T-helper 9 cell (primary cell): ENCODE data around the gene FAHD2A.
"Not testable (repeated sequence)": the region's sequence is repeated elsewhere in the genome, so short reads cannot be mapped to it uniquely, and the experiment has no call there.

Source experiments
- DNase-seq: peaks from one replicate; pipeline ENCODE4 v3.0.0-alpha.2; 2020

Gene FAHD2A

DNA sequence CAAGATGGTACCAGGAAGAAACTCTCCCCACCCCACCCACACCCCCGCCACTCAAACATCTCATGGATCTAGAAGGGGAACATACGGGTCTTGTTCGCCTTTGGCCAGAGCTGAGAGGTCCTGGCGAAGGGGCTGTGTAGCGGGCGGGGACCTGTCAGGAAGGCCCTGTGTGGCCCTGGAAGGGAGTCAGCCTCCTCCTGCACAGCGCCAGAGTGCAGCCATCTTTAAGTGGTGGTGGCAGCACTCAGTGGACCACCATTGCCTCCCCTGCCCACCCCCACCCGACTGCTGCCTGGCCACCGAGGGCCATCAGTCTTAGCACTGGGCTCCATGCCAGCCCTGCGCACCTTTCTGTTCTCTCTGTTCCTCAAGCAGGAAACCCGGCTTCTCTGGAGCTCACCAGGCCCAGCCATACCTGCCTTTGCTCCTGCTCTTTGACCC, 11.6 kb upstream of the FAHD2A start:
- no peak for DNase-seq

GRCh38 chr2:95391641-95392310, 10.7 kb upstream of the FAHD2A start:
- DNase-seq = no peak

DNA sequence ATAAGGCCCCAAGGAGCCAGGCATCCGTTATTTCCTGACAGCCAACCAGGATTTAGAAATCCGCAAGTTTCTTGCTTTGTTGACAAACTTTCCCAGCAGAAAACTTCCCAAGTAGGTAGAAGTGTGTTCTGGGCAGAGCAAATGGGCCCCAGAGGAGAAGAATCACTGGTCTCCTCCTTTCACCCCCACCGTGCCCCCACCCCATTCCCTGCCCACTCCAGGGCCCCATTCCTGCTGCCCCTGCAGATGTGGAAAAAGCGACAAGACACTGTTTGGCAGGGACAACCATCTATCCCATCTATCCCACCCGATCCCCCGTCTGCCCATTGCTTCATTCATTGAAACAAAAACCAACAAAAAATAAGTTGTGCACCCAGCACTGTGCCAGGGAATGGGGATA, 10.2 kb upstream of the FAHD2A start:
- DNase-seq = no peak

DNA sequence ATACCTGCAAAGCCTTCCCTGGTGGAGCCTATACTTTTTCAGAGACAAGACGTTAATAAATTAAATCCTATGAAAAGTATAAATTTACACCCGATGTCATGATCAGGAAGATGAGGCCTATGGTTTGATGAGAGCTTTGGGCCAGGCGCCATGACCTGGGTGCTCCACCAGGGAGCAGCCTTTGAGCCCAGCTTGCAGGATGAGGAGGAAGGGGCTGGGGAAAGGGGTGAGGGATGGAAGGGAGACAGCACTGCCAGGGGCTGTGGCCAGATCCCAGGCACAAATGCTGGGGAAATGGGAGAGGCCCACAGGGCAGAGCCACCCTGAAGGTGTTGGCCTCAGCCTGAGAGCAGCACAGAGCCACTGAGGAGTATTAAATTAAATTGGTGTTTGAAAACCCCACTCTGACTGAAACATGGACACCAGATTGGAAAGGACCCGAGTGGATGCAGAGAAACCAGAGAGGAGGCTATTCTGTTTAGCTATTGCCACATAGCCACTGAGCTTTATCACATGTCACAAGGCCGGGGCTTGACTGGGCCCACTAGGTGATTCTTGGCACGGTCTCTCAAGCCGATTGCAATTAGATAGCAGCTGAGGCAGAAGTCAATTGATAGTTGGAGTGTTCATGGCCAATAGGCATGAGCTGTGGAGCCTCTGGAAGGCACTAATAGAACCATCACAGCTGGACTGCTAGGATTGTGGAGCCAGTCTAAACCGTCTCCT, 9.6 kb upstream of the FAHD2A start:
- no peak for DNase-seq

DNA sequence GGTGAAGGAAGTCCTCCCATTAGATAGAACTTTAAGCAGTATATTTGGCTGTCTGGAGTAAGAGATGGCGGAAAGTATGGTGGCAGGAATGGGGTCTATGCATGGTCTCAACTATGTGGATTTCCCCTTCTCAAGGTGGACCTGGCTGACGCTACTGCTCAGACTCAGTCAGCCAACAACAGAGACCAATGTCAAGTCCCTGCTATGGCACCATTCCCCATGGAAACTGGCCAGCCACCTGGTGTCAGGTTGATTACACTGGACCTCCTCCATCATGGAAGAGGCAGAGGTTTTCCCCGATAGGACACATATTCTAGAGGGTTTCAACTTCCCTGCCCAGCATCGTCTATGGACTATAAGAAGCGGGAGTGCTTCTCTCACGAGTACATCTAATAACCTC, 8.6 kb upstream of the FAHD2A start:
- no peak for DNase-seq

DNA sequence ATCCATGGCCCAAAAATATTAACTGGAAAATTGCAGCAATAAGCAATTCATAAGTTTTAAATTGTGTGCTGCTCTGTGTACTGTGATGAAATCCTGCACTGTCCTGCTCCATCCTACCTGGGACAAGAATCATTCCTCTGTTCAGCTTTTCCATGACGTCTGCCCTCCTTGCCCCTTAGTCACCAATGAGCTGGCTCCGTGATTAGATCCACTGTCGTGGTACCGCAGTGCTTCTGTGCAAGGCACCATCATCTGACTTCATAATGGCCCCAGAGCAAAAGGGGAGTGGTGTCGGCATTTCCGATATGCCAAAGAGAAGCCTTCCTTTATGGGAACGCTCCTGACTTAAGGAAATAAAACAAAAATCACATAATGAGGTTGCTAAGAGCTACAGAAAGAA, 3.4 kb upstream of the FAHD2A start:
- no peak for DNase-seq

DNA sequence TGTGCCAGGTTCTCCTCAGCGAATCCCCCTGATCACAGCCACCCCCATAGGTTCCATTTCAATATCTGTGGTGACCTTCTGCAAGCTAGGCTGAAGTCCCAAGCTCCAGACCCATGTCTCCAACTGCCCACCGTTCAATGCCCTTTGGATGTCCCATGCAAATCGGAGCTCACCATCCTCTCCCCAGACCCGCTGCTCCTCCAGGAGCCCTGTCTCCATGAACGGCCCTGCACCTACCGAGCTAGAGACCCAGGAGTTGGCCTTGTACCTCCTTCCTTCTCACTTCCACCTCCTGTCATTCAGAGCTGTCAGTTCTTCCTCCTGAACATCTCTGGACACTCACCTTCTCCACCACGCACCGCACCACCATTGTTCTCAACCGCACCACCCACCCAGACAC, 1.0 kb upstream of the FAHD2A start:
- DNase-seq = no peak

DNA sequence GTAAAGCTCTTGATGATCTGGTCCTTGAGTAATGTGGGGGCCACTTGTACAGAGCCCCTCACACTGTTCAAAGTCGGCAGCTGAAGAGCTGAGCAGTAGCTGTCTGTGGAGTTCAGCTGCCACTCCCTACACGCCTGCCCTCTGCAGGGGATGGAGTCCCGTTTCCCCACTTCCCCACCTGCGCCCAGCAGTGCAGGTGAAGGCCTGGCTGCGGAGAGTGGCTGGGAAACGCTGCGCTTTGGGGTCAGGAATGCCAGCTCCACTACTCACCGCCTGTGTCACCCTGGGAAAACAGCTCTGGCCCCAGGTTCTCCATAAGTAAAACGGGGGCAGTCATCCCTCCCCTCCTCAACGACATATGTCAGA, 521 bp upstream of the FAHD2A start:
- not testable (repeated sequence) for DNase-seq

- not testable (repeated sequence) for DNase-seq
Observed at GRCh38 chr2:95403204-95403721, 755 bp downstream of the FAHD2A start.

- DNase-seq = not testable (repeated sequence)
Observed at GRCh38 chr2:95403824-95404223, 1.3 kb downstream of the FAHD2A start.

DNA sequence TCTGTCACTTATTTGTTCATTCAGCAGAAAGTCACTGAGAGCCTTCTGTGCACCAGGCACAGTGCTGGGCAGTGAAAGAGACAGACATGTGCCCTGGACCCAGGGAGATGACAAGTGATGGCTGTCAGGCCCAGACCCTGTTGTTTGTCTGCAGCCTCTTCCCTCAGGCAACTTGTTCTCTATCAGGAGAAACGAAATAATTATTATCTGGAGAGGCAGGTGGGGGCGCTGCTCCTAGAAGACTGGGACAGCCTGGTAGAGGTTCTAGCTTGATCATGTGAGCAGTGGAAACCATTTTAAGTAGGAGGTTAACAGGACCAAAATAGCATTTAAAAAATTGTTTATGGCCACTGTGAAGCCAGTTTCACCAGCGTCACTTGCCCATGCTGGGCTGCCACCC, 2.2 kb downstream of the FAHD2A start:
- DNase-seq = not testable (repeated sequence)

GRCh38 chr2:95411239-95411638, 8.7 kb downstream of the FAHD2A start:
- not testable (repeated sequence) for DNase-seq

- DNase-seq = peak; percentile 37
Observed at GRCh38 chr2:95414015-95414594, 11.6 kb downstream of the FAHD2A start.

DNA sequence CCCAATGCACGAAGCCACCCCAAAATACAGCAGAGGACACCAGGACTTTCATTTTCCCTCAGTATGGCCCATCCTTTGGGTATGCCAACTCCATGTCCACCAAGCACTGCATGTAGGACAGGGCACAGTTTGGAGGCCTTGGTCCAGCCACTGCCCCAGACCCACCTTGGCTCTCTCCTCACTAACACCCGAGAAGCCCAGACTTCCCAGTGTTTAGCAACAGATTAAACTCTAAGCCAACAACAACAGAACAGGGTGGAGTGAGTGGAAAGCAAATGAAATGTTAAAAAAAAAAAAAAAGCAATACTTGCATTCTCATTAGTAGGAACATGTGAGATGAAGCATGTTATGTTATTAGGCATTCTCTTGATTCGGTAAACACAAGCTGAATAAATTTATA, 12.6 kb downstream of the FAHD2A start:
- DNase-seq = not testable (repeated sequence)

DNA sequence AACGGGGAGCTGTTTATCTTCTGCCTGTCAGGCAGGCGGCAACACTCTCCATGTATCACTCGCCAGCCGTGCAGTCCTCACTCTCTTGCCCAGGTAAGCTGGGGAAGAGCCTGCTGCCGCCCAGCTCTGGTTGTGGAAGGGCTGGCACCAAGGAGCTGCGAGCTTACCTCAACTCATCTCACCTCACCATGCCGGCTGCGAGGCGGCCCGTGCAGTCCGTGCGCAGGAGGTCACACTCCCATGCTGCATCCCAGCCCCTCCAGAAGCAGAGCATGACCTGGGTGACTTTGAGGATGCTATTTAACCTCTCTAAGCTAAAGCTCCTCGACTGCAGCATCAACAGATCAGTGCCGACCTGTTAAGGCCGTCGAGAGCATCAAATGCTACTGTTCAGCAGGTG, 13.1 kb downstream of the FAHD2A start:
- not testable (repeated sequence) for DNase-seq

DNA sequence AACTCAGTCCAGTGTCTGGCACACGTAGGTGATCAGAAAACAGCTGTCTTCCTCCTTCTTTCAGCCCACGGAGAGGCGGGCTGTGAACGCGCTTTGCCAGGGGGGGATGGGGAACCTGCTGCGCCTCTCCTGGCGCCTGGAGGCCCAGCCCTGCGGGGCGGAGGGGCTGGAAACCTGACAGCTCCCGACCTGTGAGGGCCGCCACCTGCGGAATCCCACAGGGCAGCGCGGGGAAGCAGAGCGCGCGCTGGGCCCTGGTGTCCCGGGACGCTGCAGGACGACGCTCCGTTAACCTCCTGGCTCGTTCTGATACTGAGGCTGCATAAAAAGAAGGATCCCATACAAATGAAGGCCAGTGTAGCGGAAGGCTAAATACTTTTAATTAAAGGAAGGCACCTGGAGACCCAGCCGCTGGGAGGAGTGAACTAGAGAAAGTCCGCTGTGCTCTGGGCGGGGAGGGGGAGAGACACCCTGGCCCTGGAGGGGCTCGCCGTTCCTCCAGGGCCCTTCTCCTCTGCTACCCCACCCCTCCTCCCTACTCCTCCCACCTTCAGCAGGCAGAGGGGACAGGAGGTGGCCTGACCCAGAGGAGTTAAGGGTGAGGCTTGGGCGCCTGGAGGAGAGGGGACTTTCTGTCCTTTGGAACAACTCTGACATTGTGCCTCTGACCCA, 24.8 kb downstream of the FAHD2A start:
- DNase-seq = not testable (repeated sequence)

GRCh38 chr2:95429748-95430467, 27.4 kb downstream of the FAHD2A start:
- DNase-seq = not testable (repeated sequence)

GRCh38 chr2:95433373-95433772, 30.9 kb downstream of the FAHD2A start:
- DNase-seq = not testable (repeated sequence)

DNA sequence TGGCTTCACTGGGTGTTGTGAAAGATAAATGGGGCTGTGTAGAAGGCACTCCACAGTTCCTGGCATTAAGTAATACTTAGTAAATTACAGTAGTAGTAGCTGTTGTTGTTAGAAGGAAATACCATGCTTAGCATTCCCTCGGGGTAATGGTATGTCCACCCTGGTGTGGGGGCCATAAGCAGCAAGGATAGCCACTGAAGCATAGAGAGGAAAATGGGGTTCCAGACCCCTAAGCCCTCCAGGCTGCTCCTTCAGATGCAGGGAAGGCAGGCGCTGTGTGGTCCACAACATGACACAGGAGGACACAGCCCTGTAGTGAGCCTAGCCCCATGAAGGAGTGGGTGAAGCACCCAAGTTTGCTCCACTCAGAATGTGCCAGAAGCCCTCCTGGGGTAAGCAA, 31.5 kb downstream of the FAHD2A start:
- DNase-seq = not testable (repeated sequence)

DNA sequence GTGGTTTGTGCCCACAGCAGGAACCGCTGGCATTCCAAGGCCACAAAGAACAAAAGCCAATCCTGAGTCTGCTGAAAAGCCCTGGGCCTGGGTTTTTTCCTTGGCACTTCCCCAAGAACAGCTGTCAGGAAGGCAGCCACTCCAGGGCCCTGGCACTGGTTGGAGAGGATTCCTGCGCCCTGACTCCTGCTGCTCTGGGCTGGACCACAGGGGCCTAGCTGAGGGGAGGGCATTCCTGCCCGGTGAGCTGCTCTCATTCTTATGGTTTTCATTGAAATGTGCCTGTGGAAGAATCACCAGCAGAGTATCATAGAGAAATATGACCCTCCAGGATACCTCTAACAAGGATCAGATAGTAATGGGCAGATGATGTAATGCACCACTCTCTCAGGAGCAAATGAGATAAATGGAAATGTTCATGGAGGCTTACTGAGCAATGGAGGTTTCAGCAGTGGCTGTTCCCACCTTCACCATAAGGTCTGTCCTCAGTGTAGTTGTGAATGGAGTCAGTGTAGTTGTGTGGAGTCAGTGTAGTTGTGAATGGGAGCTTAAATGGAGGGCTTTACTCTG, 32.1 kb downstream of the FAHD2A start:
- not testable (repeated sequence) for DNase-seq

- DNase-seq = not testable (repeated sequence)
Observed at GRCh38 chr2:95435162-95435871, 32.8 kb downstream of the FAHD2A start.

DNA sequence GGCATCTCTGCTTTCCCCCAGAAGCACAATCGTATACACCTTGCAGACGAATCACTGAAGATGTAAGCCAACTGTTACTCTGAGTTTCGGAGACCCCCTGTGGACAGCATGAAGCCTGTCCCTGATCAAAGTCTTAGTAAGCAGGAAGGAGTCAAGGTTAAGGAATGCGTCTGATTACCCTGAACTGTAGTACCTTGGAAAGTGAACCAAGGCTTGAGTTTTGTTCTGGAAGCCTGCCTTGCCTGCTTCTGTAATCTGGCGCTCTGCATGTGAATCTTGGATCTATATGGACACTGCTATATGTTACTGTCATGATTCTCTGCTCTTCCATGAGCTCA, 33.3 kb downstream of the FAHD2A start:
- DNase-seq = not testable (repeated sequence)
